GM23248 (cell line): Measurements from ENCODE around the gene PIK3CB. TPM values are rescaled to one million over a fixed set of nuclear protein-coding genes. Genes with fewer than 3 reads are reported as not detected.

ENCODE experiments used
- DNase-seq: peaks from one replicate; pipeline ENCODE4 v3.0.0-alpha.2; 2015
- H2AFZ ChIP-seq: fragments of 200-600 bp; sonication (generic); 2 replicates; pipeline ENCODE4 v1.6.1; 2016; ENCODE audit warnings: antibody characterized with exemption
- H3F3A ChIP-seq: fragments of 200-600 bp; sonication (generic); 2 replicates; pipeline ENCODE4 v1.6.1; 2016; ENCODE audit warnings: mild to moderate bottlenecking, antibody characterized with exemption, mixed run types; ENCODE audit not compliant: insufficient read depth
- H3K27ac ChIP-seq: fragments of 200-600 bp; sonication (generic); 2 replicates; pipeline ENCODE4 v1.5.1; 2016; ENCODE audit warnings: mild to moderate bottlenecking
- H3K27me3 ChIP-seq: fragments of 200-600 bp; sonication (generic); replicated peaks from 2 replicates; pipeline ENCODE4 v1.6.1; 2016; ENCODE audit warnings: mild to moderate bottlenecking; ENCODE audit not compliant: insufficient read depth
- H3K36me3 ChIP-seq: fragments of 200-600 bp; sonication (generic); 2 replicates; pipeline ENCODE4 v1.6.1; 2016; ENCODE audit warnings: low read depth, mild to moderate bottlenecking
- H3K4me1 ChIP-seq: fragments of 200-600 bp; sonication (generic); 2 replicates; pipeline ENCODE4 v1.6.1; 2016; ENCODE audit warnings: mild to moderate bottlenecking; ENCODE audit not compliant: insufficient read depth
- H3K4me2 ChIP-seq: fragments of 200-600 bp; sonication (generic); one replicate; pipeline ENCODE4 v1.6.1; 2016; ENCODE audit warnings: mild to moderate bottlenecking; ENCODE audit not compliant: unreplicated experiment
- H3K4me3 ChIP-seq: fragments of 200-600 bp; sonication (generic); 2 replicates; pipeline ENCODE4 v1.5.1; 2016; ENCODE audit warnings: mild to moderate bottlenecking
- H3K79me2 ChIP-seq: fragments of 200-600 bp; sonication (generic); 2 replicates; pipeline ENCODE4 v1.6.1; 2016; ENCODE audit warnings: mild to moderate bottlenecking; ENCODE audit not compliant: insufficient read depth
- H3K9ac ChIP-seq: fragments of 200-600 bp; sonication (generic); 2 replicates; pipeline ENCODE4 v1.6.1; 2016; ENCODE audit warnings: mild to moderate bottlenecking
- H3K9me2 ChIP-seq: fragments of 200-600 bp; sonication (generic); 2 replicates; pipeline ENCODE4 v1.6.1; 2016; ENCODE audit warnings: mixed run types, mild to moderate bottlenecking, moderate library complexity; ENCODE audit not compliant: insufficient read depth
- H3K9me3 ChIP-seq: fragments of 200-600 bp; sonication (generic); one replicate; pipeline ENCODE4 v1.6.1; 2017; ENCODE audit warnings: low read depth
- H4K20me1 ChIP-seq: fragments of 200-600 bp; sonication (generic); 2 replicates; pipeline ENCODE4 v1.6.0; 2016; ENCODE audit not compliant: insufficient read depth
- EZH2 ChIP-seq: fragments of 200-600 bp; sonication (generic); IDR thresholded peaks from 2 replicates; pipeline ENCODE4 v1.6.1; 2018; ENCODE audit warnings: antibody characterized with exemption, mild to moderate bottlenecking; ENCODE audit not compliant: insufficient read depth, poor library complexity, severe bottlenecking
- EZH2phosphoT487 ChIP-seq: fragments of 200-600 bp; sonication (generic); IDR thresholded peaks from 2 replicates; pipeline ENCODE4 v1.6.1; 2018; ENCODE audit warnings: antibody characterized with exemption, moderate library complexity, mild to moderate bottlenecking, low read depth; ENCODE audit not compliant: insufficient read depth
- WGBS, 2 experiments: methylation state at CpG; one replicate each; pipeline ENCODE4 v1.1.6; 2015 to 2017; ENCODE audit warnings: low lambda C conversion rate in 2 of 2, low coverage in 1 of 2; ENCODE audit errors: missing lambda C conversion rate in 2 of 2; 5-methylcytosine and 5-hydroxymethylcytosine counted together
- in situ Hi-C: fragments of 300-500 bp; cut with MboI; formaldehyde crosslinking; loops from 2 replicates; pipeline ENCODE4 v1.15.0; 2020
- polyA plus RNA-seq: library from polyadenylated mRNA; unstranded; fragments of >200 nt; fragmentation: Nextera tagmentation; extraction: Ambion mirVana; gene quantifications from 2 replicates; pipeline ENCODE4 v1.2.1, GENCODE V29; 2016
- total RNA-seq: library from RNA; depleted of rRNA; stranded (reverse); fragments of >200 nt; shearing (Covaris generic); gene quantifications from 2 replicates; pipeline ENCODE4 v1.2.3, GENCODE V29; 2014

Gene PIK3CB
- total and polyA plus RNA-seq, 2 experiments from 2014 or later: 4.8 to 6.4 TPM

GRCh38 chr3:138638641-138639040 is 196.1 kb downstream of the PIK3CB start:
- no peak overlapping the region for H3K9ac ChIP-seq
- no peaks in the 10 kb centered on the region for H3K9me3 ChIP-seq
- 94% methylated on average over 2 of the region's 2 CpGs for WGBS, 2 experiments

GRCh38 chr3:138629526-138629925 is 205.2 kb downstream of the PIK3CB start:
- no peaks in the 10 kb centered on the region for H3K4me1 ChIP-seq
- H3K27ac ChIP-seq: no peak overlapping the region
- H3K9me3 ChIP-seq: no peaks in the 10 kb centered on the region
- in situ Hi-C loops: no loop called here
- no peaks in the 10 kb centered on the region; the same call in 1 of the 2 replicates for H4K20me1 ChIP-seq
- 0 out of 2 replicates have a peak, but pooled peaks cover 1% of the 10 kb centered on the region for H3K36me3 ChIP-seq
- TF ChIP-seq EZH2phosphoT487 (no peak), EZH2 (no peak)
- no peak for DNase-seq
- no peaks in the 10 kb centered on the region for H3K27me3 ChIP-seq
- H3K79me2 ChIP-seq: no peaks in the 10 kb centered on the region
- H3K9me2 ChIP-seq: no peaks in the 10 kb centered on the region
- no peak overlapping the region for H3K9ac ChIP-seq
- no peak overlapping the region for H3K4me3 ChIP-seq
- 80 to 81% methylated on average over 6 of the region's 6 CpGs for WGBS, 2 experiments
- H3K4me2 ChIP-seq: no peak overlapping the region
- H2AFZ ChIP-seq: no peak overlapping the region
- 0 out of 2 replicates have a peak, but pooled peaks cover 4% of the 10 kb centered on the region for H3F3A ChIP-seq

More at GRCh38 chr3:138638641-138639040, 196.1 kb downstream of the PIK3CB start:
- H3K36me3 ChIP-seq: no peaks in the 10 kb centered on the region
- H3K9me2 ChIP-seq: no peaks in the 10 kb centered on the region
- no peak overlapping the region for H3K27ac ChIP-seq
- no peaks in the 10 kb centered on the region for H3F3A ChIP-seq
- no peak overlapping the region for H3K4me2 ChIP-seq
- H3K4me1 ChIP-seq: no peaks in the 10 kb centered on the region
- H3K27me3 ChIP-seq: no peaks in the 10 kb centered on the region
- H2AFZ ChIP-seq: no peak overlapping the region
- H3K4me3 ChIP-seq: no peak overlapping the region
- no peaks in the 10 kb centered on the region for H4K20me1 ChIP-seq
- in situ Hi-C loops: no loop called here
- DNase-seq: no peak
- TF ChIP-seq EZH2phosphoT487 (no peak), EZH2 (no peak)
- H3K79me2 ChIP-seq: no peaks in the 10 kb centered on the region

GRCh38 chr3:138625707-138626365 is 208.9 kb downstream of the PIK3CB start:
- Histone ChIP-seq H2AFZ (no peak overlapping the region), H3K27ac (no peak overlapping the region), H3K9me3 (no peaks in the 10 kb centered on the region), H4K20me1 (no peaks in the 10 kb centered on the region; the same call in 1 of the 2 replicates), H3K79me2 (no peaks in the 10 kb centered on the region), H3K4me3 (no peak overlapping the region), H3K36me3 (0 out of 2 replicates have a peak, but pooled peaks cover 5% of the 10 kb centered on the region), H3K9me2 (no peaks in the 10 kb centered on the region), H3K4me1 (no peaks in the 10 kb centered on the region), H3F3A (0 out of 2 replicates have a peak, but pooled peaks cover 4% of the 10 kb centered on the region), H3K27me3 (no peaks in the 10 kb centered on the region), H3K9ac (no peak overlapping the region), H3K4me2 (no peak overlapping the region)
- in situ Hi-C loops: no loop called here
- no peak for TF ChIP-seq EZH2phosphoT487
- no peak for TF ChIP-seq EZH2
- WGBS, 2 experiments: 97 to 100% methylated on average over 3 of the region's 3 CpGs
- DNase-seq: peak; percentile 40

- in situ Hi-C loops: no loop called here
These were observed 210.2 kb downstream of the PIK3CB start for GRCh38 chr3:138624518-138624917.

More at GRCh38 chr3:138624518-138624917, 210.2 kb downstream of the PIK3CB start:
- H3K9me2 ChIP-seq: no peaks in the 10 kb centered on the region
- H3K9ac ChIP-seq: no peak overlapping the region
- H3F3A ChIP-seq: 0 out of 2 replicates have a peak, but pooled peaks cover 4% of the 10 kb centered on the region
- no peaks in the 10 kb centered on the region; the same call in 1 of the 2 replicates for H4K20me1 ChIP-seq
- no peak overlapping the region for H2AFZ ChIP-seq
- H3K27me3 ChIP-seq: no peaks in the 10 kb centered on the region
- no peak for DNase-seq
- no peak for TF ChIP-seq EZH2phosphoT487
- no peak for TF ChIP-seq EZH2
- H3K4me1 ChIP-seq: no peaks in the 10 kb centered on the region
- no peaks in the 10 kb centered on the region for H3K9me3 ChIP-seq
- H3K79me2 ChIP-seq: no peaks in the 10 kb centered on the region
- H3K36me3 ChIP-seq: 0 out of 2 replicates have a peak, but pooled peaks cover 5% of the 10 kb centered on the region
- H3K4me2 ChIP-seq: no peak overlapping the region
- no peak overlapping the region for H3K4me3 ChIP-seq
- no peak overlapping the region for H3K27ac ChIP-seq
